ENCODE results near the gene ASB14.

Gene ASB14

GRCh38 chr3:57256844-57257243 lies 35.6 kb downstream of the ASB14 start:
- Histone ChIP-seq H3K9me3 (ENCODE audit: control insufficient read depth, low read depth, low read length) (no peaks in the 10 kb centered on the region), H3K4me1 (ENCODE audit: control insufficient read depth, low read depth, low read length) (no peaks in the 10 kb centered on the region), H3K9ac (ENCODE audit: low read length) (no peak overlapping the region), H3K27me3 (ENCODE audit: control insufficient read depth, insufficient read depth, low read length) (no peaks in the 10 kb centered on the region), H3K36me3 (ENCODE audit: control insufficient read depth, low read depth, low read length) (peaks cover 48% of the 10 kb centered on the region), H3K4me3 (ENCODE audit: low read length) (no peak overlapping the region), H3K27ac (ENCODE audit: low read length) (no peak overlapping the region)

DNA sequence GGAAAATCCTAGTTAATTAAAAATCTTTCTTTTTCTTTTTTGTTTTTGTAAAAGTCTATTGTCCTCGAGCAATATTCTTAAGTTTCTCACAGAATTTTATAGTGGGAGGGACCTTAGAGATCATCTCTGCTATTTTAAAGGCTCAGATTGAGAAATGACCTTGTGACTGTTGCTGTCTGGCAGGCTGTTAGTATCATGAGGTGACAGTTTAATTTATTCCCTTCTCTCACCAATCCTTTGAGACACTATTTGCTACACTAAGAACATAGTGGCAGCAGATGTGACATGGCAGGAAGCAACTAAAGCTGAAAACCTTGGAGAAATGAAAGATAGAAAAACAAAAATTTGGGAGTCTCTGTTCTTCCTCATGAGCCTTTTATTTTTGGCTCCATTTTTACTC lies 40.1 kb downstream of the ASB14 start:
- H3K4me1 ChIP-seq (ENCODE audit: control insufficient read depth, low read depth, low read length): no peaks in the 10 kb centered on the region
- no peaks in the 10 kb centered on the region for H3K9me3 ChIP-seq (ENCODE audit: control insufficient read depth, low read depth, low read length)
- H3K27ac ChIP-seq (ENCODE audit: low read length): no peak overlapping the region
- peaks cover 22% of the 10 kb centered on the region for H3K36me3 ChIP-seq (ENCODE audit: control insufficient read depth, low read depth, low read length)
- H3K9ac ChIP-seq (ENCODE audit: low read length): no peak overlapping the region
- no peak overlapping the region for H3K4me3 ChIP-seq (ENCODE audit: low read length)
- H3K27me3 ChIP-seq (ENCODE audit: control insufficient read depth, insufficient read depth, low read length): no peaks in the 10 kb centered on the region

- Histone ChIP-seq H3K27ac (ENCODE audit: low read length) (no peak overlapping the region), H3K9ac (ENCODE audit: low read length) (no peak overlapping the region), H3K36me3 (ENCODE audit: control insufficient read depth, low read depth, low read length) (peaks cover 35% of the 10 kb centered on the region), H3K4me3 (ENCODE audit: low read length) (no peak overlapping the region), H3K4me1 (ENCODE audit: control insufficient read depth, low read depth, low read length) (no peaks in the 10 kb centered on the region), H3K27me3 (ENCODE audit: control insufficient read depth, insufficient read depth, low read length) (no peaks in the 10 kb centered on the region), H3K9me3 (ENCODE audit: control insufficient read depth, low read depth, low read length) (no peaks in the 10 kb centered on the region)
These were observed 47.5 kb downstream of the ASB14 start for GRCh38 chr3:57244946-57245345.

GRCh38 chr3:57234613-57235575 lies 57.6 kb downstream of the ASB14 start:
- H3K4me1 ChIP-seq (ENCODE audit: control insufficient read depth, low read depth, low read length): no peaks in the 10 kb centered on the region
- H3K4me3 ChIP-seq (ENCODE audit: low read length): no peak overlapping the region
- no peak overlapping the region for H3K9ac ChIP-seq (ENCODE audit: low read length)
- H3K27me3 ChIP-seq (ENCODE audit: control insufficient read depth, insufficient read depth, low read length): no peaks in the 10 kb centered on the region
- no peaks in the 10 kb centered on the region for H3K9me3 ChIP-seq (ENCODE audit: control insufficient read depth, low read depth, low read length)
- no peak overlapping the region for H3K27ac ChIP-seq (ENCODE audit: low read length)
- H3K36me3 ChIP-seq (ENCODE audit: control insufficient read depth, low read depth, low read length): peaks cover 6% of the 10 kb centered on the region

- Histone ChIP-seq H3K27me3 (ENCODE audit: control insufficient read depth, insufficient read depth, low read length) (peaks cover 7% of the 10 kb centered on the region), H3K4me1 (ENCODE audit: control insufficient read depth, low read depth, low read length) (peaks cover 2% of the 10 kb centered on the region), H3K4me3 (ENCODE audit: low read length) (no peak overlapping the region), H3K9me3 (ENCODE audit: control insufficient read depth, low read depth, low read length) (no peaks in the 10 kb centered on the region), H3K36me3 (ENCODE audit: control insufficient read depth, low read depth, low read length) (peaks cover 6% of the 10 kb centered on the region), H3K27ac (ENCODE audit: low read length) (no peak overlapping the region), H3K9ac (ENCODE audit: low read length) (no peak overlapping the region)
These were observed 58.7 kb downstream of the ASB14 start for GRCh38 chr3:57233799-57234198.

DNA sequence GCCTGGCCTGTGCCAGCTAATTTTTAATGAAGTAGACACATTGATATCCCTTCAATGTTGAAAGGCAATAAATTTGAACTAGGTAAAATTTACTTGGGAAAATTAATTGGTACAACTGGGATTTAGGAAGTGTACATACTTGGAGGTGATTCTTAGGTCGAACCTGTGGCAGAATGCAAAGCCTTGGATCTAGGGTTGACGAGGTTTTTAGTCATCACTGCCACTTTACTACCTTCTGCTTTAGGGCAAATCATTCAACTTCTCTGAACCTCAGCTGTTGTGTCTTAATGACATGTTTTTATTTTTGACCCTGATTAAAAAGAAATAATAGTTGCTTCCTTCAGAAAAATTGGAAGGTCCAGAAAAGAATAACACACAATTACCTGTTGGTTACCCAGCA lies 62.5 kb downstream of the ASB14 start:
- H3K9me3 ChIP-seq (ENCODE audit: control insufficient read depth, low read depth, low read length): no peaks in the 10 kb centered on the region
- H3K36me3 ChIP-seq (ENCODE audit: control insufficient read depth, low read depth, low read length): no peaks in the 10 kb centered on the region
- peaks cover 13% of the 10 kb centered on the region for H3K4me1 ChIP-seq (ENCODE audit: control insufficient read depth, low read depth, low read length)
- H3K4me3 ChIP-seq (ENCODE audit: low read length): no peak overlapping the region
- H3K27me3 ChIP-seq (ENCODE audit: control insufficient read depth, insufficient read depth, low read length): peaks cover 20% of the 10 kb centered on the region
- no peak overlapping the region for H3K9ac ChIP-seq (ENCODE audit: low read length)
- H3K27ac ChIP-seq (ENCODE audit: low read length): no peak overlapping the region

- Histone ChIP-seq H3K9me3 (ENCODE audit: control insufficient read depth, low read depth, low read length) (no peaks in the 10 kb centered on the region), H3K36me3 (ENCODE audit: control insufficient read depth, low read depth, low read length) (no peaks in the 10 kb centered on the region), H3K27ac (ENCODE audit: low read length) (no peak overlapping the region), H3K27me3 (ENCODE audit: control insufficient read depth, insufficient read depth, low read length) (peaks cover 20% of the 10 kb centered on the region), H3K4me1 (ENCODE audit: control insufficient read depth, low read depth, low read length) (peaks cover 13% of the 10 kb centered on the region), H3K4me3 (ENCODE audit: low read length) (peak overlapping the region; percentile 88), H3K9ac (ENCODE audit: low read length) (peak overlapping the region; percentile 51)
These were observed 64.3 kb downstream of the ASB14 start for GRCh38 chr3:57227930-57228751.

DNA sequence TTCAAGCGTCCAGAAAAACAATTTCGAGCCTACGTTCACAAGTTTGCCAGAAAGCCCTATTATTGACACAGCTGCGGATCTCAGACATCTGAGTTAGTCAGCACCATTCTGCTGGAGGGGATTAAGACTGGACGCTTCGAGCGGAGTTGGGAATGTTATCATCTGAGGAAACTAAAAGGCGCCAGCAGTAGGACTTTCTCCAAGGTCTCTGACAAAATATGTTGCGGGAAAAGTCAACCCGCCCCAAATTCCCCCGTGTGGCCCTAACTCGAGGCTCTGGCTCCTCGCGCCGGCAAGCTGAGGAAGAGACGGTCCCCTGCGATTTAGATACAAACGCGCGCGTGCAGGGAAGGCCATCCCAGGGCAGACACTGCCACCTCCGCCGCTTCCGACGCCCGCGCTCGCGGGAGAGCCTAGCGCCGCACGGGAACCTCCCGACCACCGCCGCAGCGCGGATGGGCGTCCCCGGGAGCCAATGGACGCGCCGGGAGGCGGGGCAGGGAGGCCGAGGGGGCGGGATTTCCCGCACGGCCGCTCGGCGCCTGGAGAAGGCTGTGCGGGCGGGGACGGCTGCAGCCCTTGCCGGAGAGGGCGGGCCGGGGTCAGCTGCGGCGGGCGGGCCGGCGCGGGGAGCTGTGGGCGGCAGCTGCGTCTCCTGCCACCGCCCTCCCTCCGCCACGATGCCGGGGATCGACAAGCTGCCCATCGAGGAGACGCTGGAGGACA lies 65.1 kb downstream of the ASB14 start, which contains the start of gene APPL1:
APPL1 (plus strand) TSS at position 526 of the 726 bp plus-strand sequence; CDS start at position 681, 155 bp downstream.
- Histone ChIP-seq H3K4me1 (ENCODE audit: control insufficient read depth, low read depth, low read length) (peaks cover 13% of the 10 kb centered on the region), H3K27ac (ENCODE audit: low read length) (no peak within 1 kb of the TSS), H3K36me3 (ENCODE audit: control insufficient read depth, low read depth, low read length) (no peaks in the 10 kb centered on the region), H3K9ac (ENCODE audit: low read length) (peak within 1 kb of the TSS; percentile 51), H3K4me3 (ENCODE audit: low read length) (peak within 1 kb of the TSS; percentile 88), H3K27me3 (ENCODE audit: control insufficient read depth, insufficient read depth, low read length) (peaks cover 20% of the 10 kb centered on the region), H3K9me3 (ENCODE audit: control insufficient read depth, low read depth, low read length) (no peaks in the 10 kb centered on the region)

DNA sequence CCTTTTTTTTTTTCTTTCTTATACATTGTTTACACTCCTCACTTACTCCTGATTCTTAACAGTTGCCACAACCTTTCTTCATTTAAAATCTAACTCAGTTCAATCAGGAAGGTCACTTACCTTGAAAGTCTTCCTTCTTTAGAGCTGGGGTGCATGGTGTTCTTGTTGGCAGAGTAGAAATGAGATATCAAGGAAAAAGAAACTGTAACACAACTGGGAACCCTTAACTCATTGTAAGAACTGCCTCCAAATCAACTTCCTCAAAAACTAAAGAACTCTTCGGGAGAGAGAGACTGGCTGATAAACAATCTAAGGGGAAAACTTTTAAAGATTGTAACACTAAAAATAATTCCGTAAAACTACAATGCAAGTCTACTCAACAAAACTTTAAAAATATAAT lies 66.3 kb downstream of the ASB14 start:
- H3K9ac ChIP-seq (ENCODE audit: low read length): no peak overlapping the region
- no peak overlapping the region for H3K4me3 ChIP-seq (ENCODE audit: low read length)
- H3K4me1 ChIP-seq (ENCODE audit: control insufficient read depth, low read depth, low read length): peaks cover 13% of the 10 kb centered on the region
- H3K27ac ChIP-seq (ENCODE audit: low read length): no peak overlapping the region
- no peaks in the 10 kb centered on the region for H3K36me3 ChIP-seq (ENCODE audit: control insufficient read depth, low read depth, low read length)
- peaks cover 20% of the 10 kb centered on the region for H3K27me3 ChIP-seq (ENCODE audit: control insufficient read depth, insufficient read depth, low read length)
- H3K9me3 ChIP-seq (ENCODE audit: control insufficient read depth, low read depth, low read length): no peaks in the 10 kb centered on the region

DNA sequence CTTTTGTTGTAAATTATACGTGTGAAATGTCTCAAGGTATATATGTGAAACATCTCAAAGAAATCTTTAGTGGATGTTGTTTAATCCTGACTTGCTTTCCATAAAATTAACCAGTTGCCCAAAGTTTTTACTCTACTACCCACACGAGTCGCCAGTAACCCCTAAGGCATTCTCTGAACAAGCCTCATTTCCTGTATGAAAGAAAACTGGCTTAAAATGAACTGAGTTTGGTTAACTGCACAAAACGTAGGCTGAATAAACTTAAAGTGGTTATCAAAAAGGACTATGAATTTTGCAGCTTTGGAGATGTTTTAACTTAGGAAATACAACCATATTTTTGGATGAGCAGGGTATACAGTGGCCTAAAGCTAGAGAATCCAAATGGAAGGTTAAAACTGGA lies 67.6 kb downstream of the ASB14 start:
- peaks cover 13% of the 10 kb centered on the region for H3K4me1 ChIP-seq (ENCODE audit: control insufficient read depth, low read depth, low read length)
- no peak overlapping the region for H3K4me3 ChIP-seq (ENCODE audit: low read length)
- no peak overlapping the region for H3K9ac ChIP-seq (ENCODE audit: low read length)
- H3K9me3 ChIP-seq (ENCODE audit: control insufficient read depth, low read depth, low read length): no peaks in the 10 kb centered on the region
- H3K27me3 ChIP-seq (ENCODE audit: control insufficient read depth, insufficient read depth, low read length): peaks cover 20% of the 10 kb centered on the region
- H3K36me3 ChIP-seq (ENCODE audit: control insufficient read depth, low read depth, low read length): no peaks in the 10 kb centered on the region
- H3K27ac ChIP-seq (ENCODE audit: low read length): no peak overlapping the region

DNA sequence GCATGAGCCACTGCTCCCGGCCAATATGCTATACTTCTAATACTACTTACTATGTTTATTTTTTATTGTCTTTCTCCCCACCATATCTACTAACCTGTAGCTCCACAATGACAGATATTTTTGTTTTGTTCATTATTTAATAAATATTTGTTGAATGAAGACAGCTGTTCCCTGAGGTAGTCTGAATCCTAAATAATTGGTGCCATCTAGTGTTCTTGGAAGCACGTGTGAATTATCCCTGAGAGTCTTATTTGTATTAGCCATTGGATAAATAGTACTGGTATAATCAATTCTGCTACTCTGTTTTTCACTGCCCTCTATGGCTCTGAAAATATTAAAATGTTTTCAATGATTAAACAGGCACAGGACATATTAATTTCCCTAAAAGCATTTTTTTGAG lies 70.6 kb downstream of the ASB14 start:
- Histone ChIP-seq H3K4me1 (ENCODE audit: control insufficient read depth, low read depth, low read length) (peaks cover 5% of the 10 kb centered on the region), H3K9ac (ENCODE audit: low read length) (no peak overlapping the region), H3K36me3 (ENCODE audit: control insufficient read depth, low read depth, low read length) (no peaks in the 10 kb centered on the region), H3K27ac (ENCODE audit: low read length) (no peak overlapping the region), H3K4me3 (ENCODE audit: low read length) (no peak overlapping the region), H3K9me3 (ENCODE audit: control insufficient read depth, low read depth, low read length) (no peaks in the 10 kb centered on the region), H3K27me3 (ENCODE audit: control insufficient read depth, insufficient read depth, low read length) (peaks cover 5% of the 10 kb centered on the region)

Measured in iPS-18a (cell line).